Stomach (tissue), 4 donors: ENCODE measurements around the gene MYH6.

Experiments used
- EP300 ChIP-seq: sonication (generic); formaldehyde crosslinking; IDR thresholded peaks from one replicate; pipeline ENCODE4 v1.6.1; 2017; ENCODE audit warnings: antibody characterized with exemption
- POLR2A ChIP-seq, 4 donors: fragments of 450-650 bp; IDR thresholded peaks; one replicate each; pipeline ENCODE4 v1.6.1; 2016; ENCODE audit warnings: antibody characterized with exemption in 4 of 4, control low read depth in 2 of 4, mild to moderate bottlenecking in 1 of 4, moderate library complexity in 1 of 4
- POLR2AphosphoS5 ChIP-seq, 3 donors: sonication (generic); formaldehyde crosslinking; IDR thresholded peaks; one replicate each; pipeline ENCODE4 v1.6.1; 2016; ENCODE audit warnings: antibody characterized with exemption in 3 of 3
- TF ChIP-seq, protein P1 (sequence below), 7 experiments: fragments of 450-650 bp in 4 of 7; fragments of 200-600 bp in 3 of 7; sonication (generic) in 3 of 7; IDR thresholded peaks; one replicate each; pipeline ENCODE4 v1.5.1; 2016 to 2019; ENCODE audit warnings: antibody characterized with exemption in 7 of 7, control low read depth in 2 of 7, mild to moderate bottlenecking in 1 of 7

DNA sequence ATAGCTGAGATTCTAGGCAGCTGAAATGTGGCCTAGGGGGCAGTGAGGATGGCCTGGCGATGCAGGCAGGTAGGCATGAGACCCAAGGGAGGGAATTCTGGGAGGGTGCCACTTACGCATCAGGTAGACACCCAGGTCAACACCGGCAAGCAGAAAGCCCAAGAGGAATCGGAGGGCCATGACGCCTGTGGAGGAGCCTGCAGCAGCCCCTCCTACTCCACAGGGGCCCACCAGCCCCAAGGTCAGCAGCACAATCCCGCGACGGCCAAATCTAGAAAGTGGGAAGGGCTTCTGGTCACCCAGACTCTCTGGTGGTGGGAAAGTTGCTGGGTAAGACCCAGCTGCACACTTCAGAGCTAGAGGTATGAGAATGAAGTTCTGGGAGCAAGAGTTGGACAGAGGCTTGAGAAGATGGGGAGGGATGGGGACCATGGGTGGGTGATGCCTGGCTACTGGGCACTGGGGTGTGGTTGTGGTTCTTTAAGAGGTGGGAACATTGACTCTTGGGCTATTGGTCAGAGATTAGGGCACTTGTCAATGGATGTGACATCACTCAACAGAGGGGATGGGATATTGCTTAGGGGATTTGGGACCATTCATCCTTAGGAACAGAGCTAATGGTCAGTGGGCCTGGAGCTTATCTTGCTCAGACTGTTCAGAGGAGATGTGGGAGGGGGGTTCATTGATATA is 58.8 kb downstream of the MYH6 start:
- TF ChIP-seq, protein P1, sequence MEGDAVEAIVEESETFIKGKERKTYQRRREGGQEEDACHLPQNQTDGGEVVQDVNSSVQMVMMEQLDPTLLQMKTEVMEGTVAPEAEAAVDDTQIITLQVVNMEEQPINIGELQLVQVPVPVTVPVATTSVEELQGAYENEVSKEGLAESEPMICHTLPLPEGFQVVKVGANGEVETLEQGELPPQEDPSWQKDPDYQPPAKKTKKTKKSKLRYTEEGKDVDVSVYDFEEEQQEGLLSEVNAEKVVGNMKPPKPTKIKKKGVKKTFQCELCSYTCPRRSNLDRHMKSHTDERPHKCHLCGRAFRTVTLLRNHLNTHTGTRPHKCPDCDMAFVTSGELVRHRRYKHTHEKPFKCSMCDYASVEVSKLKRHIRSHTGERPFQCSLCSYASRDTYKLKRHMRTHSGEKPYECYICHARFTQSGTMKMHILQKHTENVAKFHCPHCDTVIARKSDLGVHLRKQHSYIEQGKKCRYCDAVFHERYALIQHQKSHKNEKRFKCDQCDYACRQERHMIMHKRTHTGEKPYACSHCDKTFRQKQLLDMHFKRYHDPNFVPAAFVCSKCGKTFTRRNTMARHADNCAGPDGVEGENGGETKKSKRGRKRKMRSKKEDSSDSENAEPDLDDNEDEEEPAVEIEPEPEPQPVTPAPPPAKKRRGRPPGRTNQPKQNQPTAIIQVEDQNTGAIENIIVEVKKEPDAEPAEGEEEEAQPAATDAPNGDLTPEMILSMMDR (IDR thresholded peaks at IDR 0.05), result no peak
- TF ChIP-seq EP300 (no peak), POLR2A (IDR thresholded peaks at IDR 0.05) (no peak), POLR2AphosphoS5 (IDR thresholded peaks at IDR 0.05) (no peak)
